IMR-90 (cell line): ENCODE results near the gene CRTAC1. TPM values are rescaled to one million over a fixed set of nuclear protein-coding genes. Genes with fewer than 3 reads are reported as not detected.

Source experiments
- ATAC-seq: fragments of 200-7000 bp; cut with Tn5 transposase; 2 replicates; pipeline ENCODE4 v1.9.1; 2020; ENCODE audit warnings: low read depth, mild to moderate bottlenecking, moderate library complexity
- BruUV-seq: library from RNA; stranded (reverse); fragments of 400-500 nt; replicated peaks from 2 replicates; lab custom pipeline; 2021; lab: Mats Ljungman, UMichigan
- CTCF ChIA-PET: fragments of 300-600 bp; formaldehyde crosslinking; extraction: SDS; loops from one replicate; lab custom pipeline; 2021; ENCODE audit warnings: antibody characterized with exemption; lab: Yijun Ruan, JAX
- POLR2A ChIA-PET: fragments of 300-600 bp; sonication (Branson Sonifier 250); formaldehyde crosslinking; loops from one replicate; lab custom pipeline; 2022; ENCODE audit warnings: antibody characterized with exemption; ENCODE audit not compliant: unreplicated experiment; lab: Charles Lee
- DNase-seq: peaks from one replicate; pipeline ENCODE4 v3.0.0; 2013
- H2AFZ ChIP-seq: replicated peaks from 2 replicates; pipeline ENCODE3; 2013; ENCODE audit warnings: low read length, mild to moderate bottlenecking; ENCODE audit not compliant: poor library complexity
- H2AK5ac ChIP-seq: 2 replicates; pipeline ENCODE4 v1.6.1; 2013; ENCODE audit warnings: low read depth, low read length, inconsistent platforms
- H2AK9ac ChIP-seq: replicated peaks from 2 replicates; pipeline ENCODE3; 2013; ENCODE audit warnings: mild to moderate bottlenecking, low read depth, low read length, moderate library complexity; ENCODE audit not compliant: poor library complexity
- H2BK120ac ChIP-seq: 2 replicates; pipeline ENCODE4 v1.6.1; 2013; ENCODE audit warnings: low read depth, low read length, inconsistent platforms
- H2BK15ac ChIP-seq: 3 replicates; pipeline ENCODE4 v1.6.1; 2013; ENCODE audit warnings: low read depth, low read length, inconsistent platforms
- H2BK20ac ChIP-seq: 2 replicates; pipeline ENCODE4 v1.6.1; 2013; ENCODE audit warnings: low read depth, mild to moderate bottlenecking, inconsistent platforms, low read length, moderate library complexity
- H2BK5ac ChIP-seq: 2 replicates; pipeline ENCODE4 v1.6.1; 2013; ENCODE audit warnings: mild to moderate bottlenecking, low read depth, low read length, inconsistent platforms; ENCODE audit not compliant: poor library complexity, severe bottlenecking
- H3K14ac ChIP-seq: replicated peaks from 2 replicates; pipeline ENCODE4 v1.6.1; 2013; ENCODE audit warnings: low read depth, low read length, inconsistent platforms
- H3K18ac ChIP-seq: 2 replicates; pipeline ENCODE4 v1.6.1; 2013; ENCODE audit warnings: low read depth, low read length, control low read depth
- H3K23ac ChIP-seq: 2 replicates; pipeline ENCODE4 v1.6.1; 2013; ENCODE audit warnings: low read depth, low read length, inconsistent platforms
- H3K27ac ChIP-seq: 2 replicates; pipeline ENCODE4 v1.5.1; 2013; ENCODE audit warnings: mild to moderate bottlenecking, control low read depth, low read length; ENCODE audit not compliant: insufficient read depth
- H3K27me3 ChIP-seq: 2 replicates; pipeline ENCODE4 v1.6.1; 2013; ENCODE audit warnings: low read length; ENCODE audit not compliant: control insufficient read depth, insufficient read depth
- H3K36me3 ChIP-seq: 2 replicates; pipeline ENCODE4 v1.6.1; 2013; ENCODE audit warnings: low read length, mixed read lengths; ENCODE audit not compliant: control insufficient read depth, insufficient read depth
- H3K4ac ChIP-seq: 2 replicates; pipeline ENCODE4 v1.6.1; 2013; ENCODE audit warnings: low read depth, low read length, inconsistent platforms
- H3K4me1 ChIP-seq: 2 replicates; pipeline ENCODE4 v1.6.1; 2013; ENCODE audit warnings: low read length, mixed read lengths; ENCODE audit not compliant: control insufficient read depth, insufficient read depth
- H3K4me2 ChIP-seq: 2 replicates; pipeline ENCODE4 v1.6.1; 2013; ENCODE audit warnings: low read depth, mild to moderate bottlenecking, control low read depth, low read length, moderate library complexity
- H3K4me3 ChIP-seq: 2 replicates; pipeline ENCODE4 v1.5.1; 2013; ENCODE audit warnings: low read depth, mild to moderate bottlenecking, control low read depth, low read length, moderate library complexity; ENCODE audit not compliant: insufficient read depth
- H3K56ac ChIP-seq: 2 replicates; pipeline ENCODE4 v1.6.1; 2013; ENCODE audit warnings: low read length, inconsistent platforms; ENCODE audit not compliant: insufficient read depth; ENCODE audit errors: extremely low read depth
- H3K79me1 ChIP-seq, 2 experiments: 2 replicates each; pipeline ENCODE4 v1.6.1; 2013; ENCODE audit warnings: low read length in 2 of 2, inconsistent platforms in 1 of 2, low read depth in 1 of 2
- H3K9ac ChIP-seq: 2 replicates; pipeline ENCODE4 v1.6.1; 2013; ENCODE audit warnings: low read depth, low read length, control low read depth
- H3K9me1 ChIP-seq: 2 replicates; pipeline ENCODE4 v1.6.1; 2013; ENCODE audit warnings: low read length, inconsistent platforms; ENCODE audit not compliant: insufficient read depth
- H3K9me3 ChIP-seq: 2 replicates; pipeline ENCODE4 v1.6.1; 2013; ENCODE audit warnings: low read length; ENCODE audit not compliant: control insufficient read depth, insufficient read depth
- H4K20me1 ChIP-seq: 2 replicates; pipeline ENCODE4 v1.6.1; 2013; ENCODE audit warnings: low read length, inconsistent platforms; ENCODE audit not compliant: insufficient read depth
- H4K5ac ChIP-seq: 2 replicates; pipeline ENCODE4 v1.6.1; 2013; ENCODE audit warnings: mild to moderate bottlenecking, low read depth, low read length, control low read depth
- H4K8ac ChIP-seq, 2 experiments: 2 replicates each; pipeline ENCODE4 v1.6.1; 2013; ENCODE audit warnings: low read depth in 2 of 2, low read length in 2 of 2, control low read depth in 1 of 2, inconsistent platforms in 1 of 2
- H4K91ac ChIP-seq: 2 replicates; pipeline ENCODE4 v1.6.1; 2013; ENCODE audit warnings: low read depth, low read length, inconsistent platforms; ENCODE audit not compliant: insufficient read depth
- BHLHE40 ChIP-seq: fragments of 150-350 bp; IDR thresholded peaks from 2 replicates; pipeline ENCODE4 v1.6.1; 2016; ENCODE audit warnings: mild to moderate bottlenecking, low read depth, low read length
- CEBPB ChIP-seq: IDR thresholded peaks from 2 replicates; pipeline ENCODE4 v1.6.1; 2012; ENCODE audit warnings: low read depth, low read length, improper control_type of control experiment
- CHD1 ChIP-seq: IDR thresholded peaks from 2 replicates; pipeline ENCODE4 v1.6.1; 2012; ENCODE audit warnings: low read depth, low read length, improper control_type of control experiment
- CTCF ChIP-seq: conservative IDR thresholded peaks from 2 replicates; pipeline ENCODE4 v1.5.1; 2012; ENCODE audit warnings: mild to moderate bottlenecking, low read depth, low read length, improper control_type of control experiment
- ELK1 ChIP-seq: fragments of 150-350 bp; IDR thresholded peaks from 2 replicates; pipeline ENCODE4 v1.6.1; 2016; ENCODE audit warnings: low read depth, mild to moderate bottlenecking, low read length, moderate library complexity, borderline replicate concordance
- MAFK ChIP-seq: IDR thresholded peaks from 2 replicates; pipeline ENCODE4 v1.6.1; 2012; ENCODE audit warnings: low read depth, low read length, improper control_type of control experiment
- MAZ ChIP-seq: IDR thresholded peaks from 2 replicates; pipeline ENCODE4 v1.6.1; 2012; ENCODE audit warnings: low read depth, mild to moderate bottlenecking, low read length, improper control_type of control experiment, moderate library complexity, borderline replicate concordance
- MXI1 ChIP-seq: IDR thresholded peaks from 2 replicates; pipeline ENCODE4 v1.6.1; 2012; ENCODE audit warnings: low read depth, mild to moderate bottlenecking, low read length, moderate library complexity, borderline replicate concordance
- NFE2L2 ChIP-seq: fragments of 150-350 bp; IDR thresholded peaks from 2 replicates; pipeline ENCODE4 v1.6.1; 2016; ENCODE audit warnings: low read depth, mild to moderate bottlenecking, low read length
- POLR2A ChIP-seq: IDR thresholded peaks from 2 replicates; pipeline ENCODE4 v1.6.1; 2012; ENCODE audit warnings: mild to moderate bottlenecking, low read depth, low read length
- RAD21 ChIP-seq: IDR thresholded peaks from 2 replicates; pipeline ENCODE4 v1.6.1; 2012; ENCODE audit warnings: low read length, improper control_type of control experiment
- RCOR1 ChIP-seq: IDR thresholded peaks from 2 replicates; pipeline ENCODE4 v1.6.1; 2012; ENCODE audit warnings: mild to moderate bottlenecking, low read length, improper control_type of control experiment; ENCODE audit not compliant: insufficient replicate concordance
- RFX5 ChIP-seq: IDR thresholded peaks from 2 replicates; pipeline ENCODE4 v1.8.0; 2012; ENCODE audit warnings: low read depth, mild to moderate bottlenecking, low read length, moderate library complexity
- SMC3 ChIP-seq: fragments of 150-350 bp; IDR thresholded peaks from 2 replicates; pipeline ENCODE4 v1.6.1; 2016; ENCODE audit warnings: low read depth, mild to moderate bottlenecking, antibody characterized with exemption, low read length, moderate library complexity
- USF2 ChIP-seq: fragments of 150-350 bp; IDR thresholded peaks from 2 replicates; pipeline ENCODE4 v1.6.1; 2017; ENCODE audit warnings: mild to moderate bottlenecking, antibody characterized with exemption, low read length, low read depth
- WGBS, 2 experiments: methylation state at CpG; one replicate each; pipeline versions ENCODE4 v1.1.5 to v1.1.7; 2013; ENCODE audit warnings: missing lambda C conversion rate in 2 of 2; ENCODE audit not compliant: insufficient read length in 1 of 2; ENCODE audit errors: extremely low coverage in 2 of 2; 5-methylcytosine and 5-hydroxymethylcytosine counted together
- dilution Hi-C: fragments of 300-500 bp; cut with HindIII; formaldehyde crosslinking; loops from one replicate; pipeline ENCODE4 v1.14.3; 2018; ENCODE audit warnings: low sequenced_read_pairs; ENCODE audit not compliant: unreplicated experiment
- in situ Hi-C: fragments of 300-500 bp; cut with MboI; formaldehyde crosslinking; loops from 3 replicates; pipeline ENCODE4 v1.14.3; 2019; ENCODE audit warnings: low sequenced_read_pairs, inconsistent platforms, mixed read lengths
- intact Hi-C: fragments of 100-400 bp; cut with micrococcal nuclease; formaldehyde crosslinking; loops from 2 replicates; pipeline ENCODE4 v1.10.0; 2022
- polyA plus RNA-seq, 3 experiments: library from polyadenylated mRNA; depleted of rRNA; stranded (reverse); fragments of >200 nt; gene quantifications; 2 replicates each; pipeline ENCODE4 v1.2.3, GENCODE V29; 2012; ENCODE audit warnings: low replicate concordance in 1 of 3
- total RNA-seq: library from RNA; depleted of rRNA; stranded (reverse); fragments of >200 nt; gene quantifications from 2 replicates; pipeline ENCODE4 v1.2.3, GENCODE V29; 2012

Gene CRTAC1
- total and polyA plus RNA-seq, 2 of the 4 experiments (the other 2 are of a cell fraction), result not detected

- DNase-seq, result peak; percentile 40
- TF ChIP-seq MXI1 (no peak), NFE2L2 (no peak), ELK1 (no peak), RAD21 (peak; percentile 46), RFX5 (no peak), SMC3 (peak; percentile 40; the same call in 1 of the 2 replicates), CHD1 (no peak), RCOR1 (no peak), CEBPB (no peak), BHLHE40 (no peak), USF2 (no peak), CTCF (peak; percentile 67), MAFK (no peak), POLR2A (no peak), MAZ (no peak)
Observed at GRCh38 chr10:98045785-98046389, 15.5 kb upstream of the CRTAC1 start.

More at GRCh38 chr10:98045785-98046389, 15.5 kb upstream of the CRTAC1 start:
- no peaks in the 10 kb centered on the region for H3K4me1 ChIP-seq
- H2BK5ac ChIP-seq, result no peak overlapping the region
- POLR2A ChIA-PET, result no interaction called here
- no peak overlapping the region for H2AK9ac ChIP-seq
- no peaks in the 10 kb centered on the region for H3K79me1 ChIP-seq
- no peaks in the 10 kb centered on the region for H3K9me3 ChIP-seq
- H3K4me3 ChIP-seq, result no peak overlapping the region
- no peak overlapping the region for H3K4ac ChIP-seq
- no peak overlapping the region for H4K8ac ChIP-seq
- no peaks in the 10 kb centered on the region for H3K9me1 ChIP-seq
- no peak overlapping the region for H4K91ac ChIP-seq
- no peak overlapping the region for H3K4me2 ChIP-seq
- peaks cover 12% of the 10 kb centered on the region for H3K27me3 ChIP-seq
- H4K20me1 ChIP-seq, result peaks cover 3% of the 10 kb centered on the region; the same call in 1 of the 2 replicates
- H2AK5ac ChIP-seq, result no peak overlapping the region
- H2AFZ ChIP-seq, result peak overlapping the region; percentile 26
- H3K27ac ChIP-seq, result no peak overlapping the region
- dilution Hi-C loops, result no loop called here
- H3K14ac ChIP-seq, result no peak overlapping the region
- H2BK20ac ChIP-seq, result no peak overlapping the region
- H3K23ac ChIP-seq, result no peak overlapping the region
- intact Hi-C loops, result loop anchor here (1.0 kb wide), 2 partner anchors 132 to 254 kb away; no protein-coding TSS in a partner anchor
- H4K5ac ChIP-seq, result no peak overlapping the region
- in situ Hi-C loops, result loop anchor here (10.0 to 25.0 kb wide), 2 partner anchors 131 to 259 kb away; no protein-coding TSS in a partner anchor
- CTCF ChIA-PET, result interaction anchor here (0.6 to 1.2 kb wide), 7 partner anchors 9 to 254 kb away, joined by 3 to 6 read pairs (median 4); no protein-coding TSS in a partner anchor
- no peak overlapping the region for H3K56ac ChIP-seq
- H2BK120ac ChIP-seq, result no peak overlapping the region
- no TSS peak for BruUV-seq
- H2BK15ac ChIP-seq, result no peak overlapping the region
- H3K18ac ChIP-seq, result no peak overlapping the region
- peak; percentile 92 for ATAC-seq
- H3K9ac ChIP-seq, result no peak overlapping the region
- 0% methylated on average over 1 of the region's 6 CpGs; no CpG with 5 or more reads in 1 of the 2 experiments for WGBS, 2 experiments
- H3K36me3 ChIP-seq, result no peaks in the 10 kb centered on the region
